Neuron (in vitro differentiated cells): ENCODE measurements around the gene SULF2.
A peak's percentile ranks its signal among the peaks of the same experiment; 100 is the strongest.

Experiments
- H2AFZ ChIP-seq: one replicate; pipeline ENCODE4 v1.6.1; 2013; ENCODE audit warnings: low read depth, mild to moderate bottlenecking, inconsistent platforms, low read length, moderate library complexity
- H3K27me3 ChIP-seq: one replicate; pipeline ENCODE4 v1.6.1; 2013; ENCODE audit warnings: low read length; ENCODE audit not compliant: insufficient read depth
- H3K36me3 ChIP-seq: one replicate; pipeline ENCODE4 v1.6.1; 2013; ENCODE audit warnings: low read length; ENCODE audit not compliant: insufficient read depth
- H3K4me1 ChIP-seq: one replicate; pipeline ENCODE4 v1.6.1; 2013; ENCODE audit warnings: low read length; ENCODE audit not compliant: insufficient read depth
- H3K4me3 ChIP-seq: 2 replicates; pipeline ENCODE4 v1.5.1; 2013; ENCODE audit warnings: mild to moderate bottlenecking, low read length, moderate library complexity
- H3K9me3 ChIP-seq: one replicate; pipeline ENCODE4 v1.6.1; 2013; ENCODE audit warnings: low read length

Gene SULF2

DNA sequence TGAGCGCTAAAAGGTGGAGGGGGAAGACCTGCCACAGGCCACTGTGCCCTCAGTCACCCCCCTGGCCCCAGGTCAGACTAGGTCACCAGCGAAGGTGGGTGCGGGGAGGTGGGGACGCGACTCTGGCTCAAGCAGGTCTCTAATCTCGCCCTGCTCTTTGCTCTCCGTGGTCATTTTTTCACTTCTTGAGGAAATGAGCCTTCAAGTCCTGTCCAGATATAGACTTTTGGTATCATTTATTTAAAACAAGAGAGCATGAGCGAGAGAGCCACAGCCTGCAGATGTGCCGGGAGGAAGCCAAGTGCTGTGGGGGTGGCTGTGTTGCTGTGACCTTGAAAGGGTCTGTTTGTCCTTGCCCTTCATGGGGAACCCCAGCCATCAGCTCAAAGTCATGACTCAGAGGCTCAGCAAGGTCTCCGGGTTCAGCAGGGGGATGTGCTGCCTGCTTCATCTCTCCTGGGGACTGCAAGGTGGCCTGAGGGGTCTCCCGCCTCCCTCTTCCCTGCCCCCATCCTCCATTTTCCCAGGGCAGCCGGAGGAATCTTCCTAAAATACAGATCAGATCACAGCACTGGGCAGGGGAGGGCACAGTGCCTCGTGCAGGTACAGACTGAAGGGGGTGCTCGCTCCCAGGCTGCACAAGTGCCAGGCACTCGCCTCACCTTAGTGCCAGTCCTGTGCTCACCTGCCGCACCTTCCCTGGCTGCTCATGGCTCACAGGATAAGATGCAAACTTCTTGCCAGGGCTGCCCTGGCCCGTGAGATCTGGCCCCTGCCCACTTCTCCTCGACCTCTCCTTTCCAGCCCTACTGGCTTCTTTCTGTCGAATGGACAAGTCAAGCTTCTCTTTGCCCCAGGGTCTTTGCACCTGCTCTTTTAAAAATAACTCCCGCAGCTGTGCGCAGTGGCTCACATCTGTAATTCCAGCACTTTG lies 26.5 kb downstream of the SULF2 start:
- H3K36me3 ChIP-seq, result peaks cover 2% of the 10 kb centered on the region
- H3K9me3 ChIP-seq, result no peaks in the 10 kb centered on the region
- peaks cover 13% of the 10 kb centered on the region for H3K4me1 ChIP-seq
- H3K27me3 ChIP-seq, result no peaks in the 10 kb centered on the region
- H3K4me3 ChIP-seq, result no peak overlapping the region
- no peak overlapping the region for H2AFZ ChIP-seq

DNA sequence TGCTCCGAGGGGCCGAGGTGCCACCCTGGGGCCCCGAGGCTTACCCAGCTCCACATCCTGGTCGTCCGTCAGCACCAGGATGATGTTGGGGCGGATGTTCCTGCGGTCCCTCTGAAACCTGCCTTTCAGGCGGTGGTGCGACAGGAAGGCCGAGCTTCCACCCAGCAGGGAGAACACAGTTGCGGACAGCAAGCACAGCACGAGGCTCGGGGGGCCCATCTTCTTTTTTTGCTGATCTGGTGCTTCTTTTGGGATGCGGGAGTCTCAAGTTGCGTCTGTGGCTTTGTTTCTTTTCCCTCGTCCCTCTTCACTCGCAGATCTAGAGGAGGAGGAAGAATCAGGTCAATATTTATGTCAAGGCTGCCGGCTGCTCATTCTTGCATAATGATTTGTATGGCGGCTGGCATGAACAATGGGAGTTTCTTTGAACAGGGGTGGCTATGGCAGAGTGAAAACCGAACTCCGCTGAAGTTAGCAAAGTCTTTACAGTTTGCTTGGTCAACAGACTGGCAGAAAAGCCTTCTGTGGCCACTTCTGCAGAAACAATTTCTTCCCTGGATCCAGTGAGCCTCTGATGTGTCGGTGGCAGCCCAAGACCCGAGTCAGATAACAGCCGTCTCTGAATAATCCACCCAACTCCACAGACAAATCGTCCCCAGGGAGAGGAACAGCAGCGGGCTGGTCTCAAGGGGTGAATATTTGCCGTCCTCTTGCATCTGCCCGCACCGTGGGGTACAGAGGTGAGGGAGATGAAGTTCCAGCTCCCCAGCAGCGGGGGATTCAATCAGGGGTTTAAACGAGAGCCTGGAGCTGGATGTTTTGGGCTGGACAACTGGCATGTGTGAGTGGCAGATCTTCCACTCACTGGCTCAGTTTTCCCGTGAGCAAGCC lies 27.9 kb downstream of the SULF2 start:
- no peaks in the 10 kb centered on the region for H3K27me3 ChIP-seq
- peaks cover 13% of the 10 kb centered on the region for H3K4me1 ChIP-seq
- no peaks in the 10 kb centered on the region for H3K9me3 ChIP-seq
- no peak overlapping the region for H3K4me3 ChIP-seq
- peaks cover 2% of the 10 kb centered on the region for H3K36me3 ChIP-seq
- H2AFZ ChIP-seq, result peak overlapping the region; percentile 43

DNA sequence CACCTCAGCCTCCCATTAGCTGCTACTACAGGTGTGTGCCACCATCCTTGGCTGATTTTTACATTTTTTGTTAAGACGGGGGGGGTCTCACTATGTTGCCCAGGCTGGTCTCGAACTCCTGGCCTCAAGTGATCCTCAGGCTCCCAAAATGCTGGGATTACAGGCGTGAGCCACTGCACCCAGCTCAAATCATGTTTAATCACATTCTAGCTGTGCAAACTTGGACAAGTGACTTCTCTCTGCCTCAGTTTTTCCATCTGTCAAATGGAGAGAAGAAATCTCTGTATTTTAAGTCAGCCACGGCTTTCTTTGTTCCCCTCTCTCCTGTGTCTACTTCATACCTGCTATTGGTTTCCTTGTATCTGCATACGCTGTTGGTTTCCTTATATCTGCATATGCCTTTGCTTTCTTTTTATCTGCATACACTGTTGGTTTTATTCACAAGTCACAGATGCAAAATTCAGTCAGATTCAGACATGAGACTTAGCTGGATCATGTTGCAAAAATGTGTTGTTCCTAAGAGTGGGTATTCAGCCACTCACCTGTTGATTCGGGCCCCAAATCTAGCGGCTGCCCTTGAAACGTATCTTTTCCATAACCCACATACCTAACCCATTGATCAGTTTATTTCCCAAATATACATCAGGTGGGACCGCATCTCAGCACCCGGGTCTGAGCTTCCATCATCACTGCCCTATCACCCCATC lies 30.2 kb downstream of the SULF2 start:
- Histone ChIP-seq H3K36me3 (peaks cover 2% of the 10 kb centered on the region), H3K27me3 (no peaks in the 10 kb centered on the region)

DNA sequence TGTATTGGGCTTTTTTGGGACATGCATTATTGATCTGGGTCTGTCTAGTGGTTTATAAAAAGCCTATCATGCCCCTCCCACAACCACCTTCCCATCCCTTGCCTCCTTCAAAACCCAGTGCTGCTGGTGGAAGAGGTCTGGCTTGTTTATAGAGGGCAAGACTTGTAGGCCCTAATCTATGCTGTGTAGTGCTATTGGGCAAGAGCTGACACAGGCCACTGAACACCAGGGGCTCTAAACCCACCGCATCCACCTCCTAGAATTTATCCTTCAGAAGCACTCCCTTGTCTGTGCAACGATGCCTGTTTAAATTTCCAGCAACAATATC lies 30.9 kb downstream of the SULF2 start:
- H3K9me3 ChIP-seq, result no peaks in the 10 kb centered on the region
- H3K27me3 ChIP-seq, result no peaks in the 10 kb centered on the region
- peaks cover 13% of the 10 kb centered on the region for H3K4me1 ChIP-seq
- H2AFZ ChIP-seq, result no peak overlapping the region
- H3K36me3 ChIP-seq, result peaks cover 2% of the 10 kb centered on the region
- no peak overlapping the region for H3K4me3 ChIP-seq

More for the DNA sequence above, 30.2 kb downstream of the SULF2 start:
- H3K4me1 ChIP-seq, result peaks cover 13% of the 10 kb centered on the region
- no peak overlapping the region for H3K4me3 ChIP-seq
- no peaks in the 10 kb centered on the region for H3K9me3 ChIP-seq
- H2AFZ ChIP-seq, result no peak overlapping the region

DNA sequence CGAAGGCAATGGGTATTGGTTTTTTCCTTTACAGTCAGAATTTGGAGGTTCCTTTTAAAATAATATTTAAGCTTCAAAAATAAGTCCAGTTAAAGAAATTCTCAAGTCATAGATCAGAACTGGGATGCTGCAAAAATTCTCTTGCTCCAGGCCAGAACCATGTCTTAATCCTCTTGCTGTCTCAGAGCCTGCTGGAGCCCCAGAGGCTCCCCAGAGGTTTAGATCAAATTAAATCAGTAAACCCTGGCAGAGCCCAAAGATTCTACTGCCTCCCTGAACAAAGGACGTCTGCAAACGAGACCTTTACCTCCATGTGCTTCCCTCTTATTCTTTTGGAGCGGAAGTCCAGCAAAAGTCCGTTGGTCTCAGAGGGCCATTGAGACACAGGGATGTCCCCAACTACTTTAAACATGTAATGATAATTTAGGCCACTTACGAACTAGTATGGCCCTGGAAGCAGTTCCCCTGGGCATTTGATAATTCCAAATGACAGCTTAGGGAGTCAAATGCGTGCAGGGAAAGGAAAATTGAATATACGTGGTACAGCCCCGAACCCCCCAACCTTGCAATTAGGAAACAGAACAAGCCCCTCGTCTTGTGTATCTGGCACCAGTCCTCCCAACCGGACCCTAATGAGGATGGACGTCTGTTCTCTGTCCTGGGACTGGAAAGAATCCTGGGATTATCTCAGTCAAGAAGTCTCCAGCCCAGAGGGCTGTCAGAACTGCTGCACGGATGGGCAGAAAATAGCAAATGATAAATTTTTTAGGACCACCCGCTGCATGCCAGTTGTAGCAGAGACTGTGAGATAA lies 31.5 kb downstream of the SULF2 start:
- peaks cover 13% of the 10 kb centered on the region for H3K4me1 ChIP-seq
- peaks cover 2% of the 10 kb centered on the region for H3K36me3 ChIP-seq
- H3K27me3 ChIP-seq, result no peaks in the 10 kb centered on the region
- H3K4me3 ChIP-seq, result no peak overlapping the region
- H3K9me3 ChIP-seq, result no peaks in the 10 kb centered on the region
- H2AFZ ChIP-seq, result no peak overlapping the region

DNA sequence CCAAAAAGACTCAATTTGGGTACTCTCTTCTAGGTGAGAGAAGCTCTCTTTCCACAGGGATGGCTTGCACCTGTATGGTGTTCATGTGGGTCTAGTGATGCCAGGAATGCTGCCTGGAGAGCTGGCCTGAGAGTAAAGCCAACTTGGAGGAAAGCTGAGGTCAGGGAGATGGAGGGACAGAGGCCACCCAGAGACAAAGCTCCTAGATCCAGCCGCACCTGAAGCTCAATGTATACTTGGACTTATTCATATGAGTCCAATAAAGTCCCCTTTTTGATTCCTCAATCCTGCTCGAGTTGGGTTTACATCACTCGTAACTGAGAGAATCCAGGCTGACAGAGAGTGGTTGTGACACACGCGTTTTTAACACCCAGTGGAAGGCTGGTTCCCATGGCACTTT lies 33.8 kb downstream of the SULF2 start:
- Histone ChIP-seq H3K36me3 (no peaks in the 10 kb centered on the region), H2AFZ (no peak overlapping the region), H3K4me3 (no peak overlapping the region), H3K27me3 (no peaks in the 10 kb centered on the region), H3K9me3 (no peaks in the 10 kb centered on the region), H3K4me1 (no peaks in the 10 kb centered on the region)

DNA sequence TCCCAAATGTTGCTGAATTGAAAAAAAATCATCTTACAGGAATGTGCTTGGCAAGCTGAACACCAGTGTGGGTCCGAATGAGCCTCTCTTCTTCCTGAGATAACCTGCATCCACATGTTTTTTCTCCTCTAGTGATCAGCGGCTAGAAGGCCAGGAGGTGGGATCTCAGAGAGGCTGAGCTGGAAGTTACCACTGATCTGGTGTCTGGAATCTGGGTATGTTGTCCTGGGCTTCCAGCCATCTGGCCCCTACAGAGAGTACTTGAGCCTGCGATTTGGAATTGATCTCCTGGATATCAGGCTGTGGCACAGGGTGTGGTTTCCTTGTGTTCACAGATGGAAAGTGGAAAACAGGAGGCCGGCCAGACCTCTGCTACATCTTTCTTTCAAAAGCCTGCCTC lies 35.9 kb downstream of the SULF2 start:
- no peak overlapping the region for H2AFZ ChIP-seq
- H3K9me3 ChIP-seq, result no peaks in the 10 kb centered on the region
- H3K4me3 ChIP-seq, result no peak overlapping the region
- H3K4me1 ChIP-seq, result no peaks in the 10 kb centered on the region
- H3K36me3 ChIP-seq, result no peaks in the 10 kb centered on the region
- H3K27me3 ChIP-seq, result no peaks in the 10 kb centered on the region

DNA sequence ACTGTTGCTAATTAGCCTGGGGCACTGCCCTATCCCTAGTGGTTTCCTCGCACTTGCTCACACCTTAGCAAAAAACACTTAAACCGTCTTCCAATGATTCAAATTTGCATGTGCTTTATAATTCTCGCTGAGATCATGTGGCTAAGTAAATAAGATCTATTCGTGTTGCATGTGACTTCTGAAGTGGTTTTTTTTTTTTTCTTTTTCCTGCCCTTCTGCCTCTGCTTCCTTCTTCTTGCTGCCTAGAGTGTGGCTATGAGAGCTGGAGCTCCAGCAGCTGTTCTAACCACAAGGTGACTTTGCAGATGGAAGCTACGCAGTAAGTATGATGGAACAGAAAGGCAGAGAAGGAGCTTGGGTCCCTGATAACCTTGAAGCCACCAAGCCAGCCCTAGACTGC lies 36.5 kb downstream of the SULF2 start:
- H3K4me3 ChIP-seq, result no peak overlapping the region
- no peaks in the 10 kb centered on the region for H3K27me3 ChIP-seq
- H2AFZ ChIP-seq, result no peak overlapping the region
- no peaks in the 10 kb centered on the region for H3K9me3 ChIP-seq
- no peaks in the 10 kb centered on the region for H3K36me3 ChIP-seq
- H3K4me1 ChIP-seq, result no peaks in the 10 kb centered on the region

DNA sequence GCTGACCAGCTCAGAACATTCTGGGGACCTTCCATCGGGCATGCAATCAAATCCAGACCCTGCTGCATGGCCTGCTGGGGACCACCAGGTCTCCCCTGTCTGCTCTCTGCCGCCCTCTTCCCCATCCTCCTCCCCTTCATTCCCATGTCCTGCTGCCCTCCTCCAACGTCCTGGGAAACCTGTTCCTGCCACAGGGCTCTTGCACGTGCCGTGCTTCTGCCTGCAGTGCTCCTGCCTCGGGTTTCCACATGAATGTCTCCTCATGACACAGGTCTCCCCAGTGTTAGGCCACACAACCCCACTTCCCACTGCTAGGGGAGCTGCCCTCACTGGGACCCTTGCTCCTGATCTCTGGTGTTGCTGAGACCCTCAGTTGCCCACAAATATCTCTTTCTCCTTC lies 37.2 kb downstream of the SULF2 start:
- H2AFZ ChIP-seq, result no peak overlapping the region
- no peaks in the 10 kb centered on the region for H3K36me3 ChIP-seq
- no peaks in the 10 kb centered on the region for H3K27me3 ChIP-seq

DNA sequence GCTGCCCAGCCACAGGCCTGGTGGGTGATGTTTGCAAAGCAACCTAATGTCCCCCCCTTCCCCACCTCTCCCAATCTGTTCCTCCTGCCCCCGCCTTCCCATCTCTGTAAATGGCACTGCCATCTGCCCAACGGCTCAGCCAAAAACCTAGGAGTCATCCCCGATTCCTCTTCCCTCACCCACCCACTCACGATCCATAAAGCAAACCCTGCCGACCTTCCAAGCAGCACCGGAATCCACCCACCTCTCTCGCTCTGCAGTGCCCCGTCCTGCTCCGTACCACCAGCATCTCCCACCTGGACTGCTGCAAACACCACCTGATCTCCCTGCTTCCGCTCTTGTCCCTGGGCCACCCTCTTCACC lies 37.6 kb downstream of the SULF2 start:
- Histone ChIP-seq H3K4me3 (no peak overlapping the region), H3K4me1 (no peaks in the 10 kb centered on the region), H3K27me3 (no peaks in the 10 kb centered on the region), H3K9me3 (no peaks in the 10 kb centered on the region), H3K36me3 (no peaks in the 10 kb centered on the region), H2AFZ (no peak overlapping the region)

More for the DNA sequence above, 37.2 kb downstream of the SULF2 start:
- Histone ChIP-seq H3K9me3 (no peaks in the 10 kb centered on the region), H3K4me1 (no peaks in the 10 kb centered on the region), H3K4me3 (no peak overlapping the region)

DNA sequence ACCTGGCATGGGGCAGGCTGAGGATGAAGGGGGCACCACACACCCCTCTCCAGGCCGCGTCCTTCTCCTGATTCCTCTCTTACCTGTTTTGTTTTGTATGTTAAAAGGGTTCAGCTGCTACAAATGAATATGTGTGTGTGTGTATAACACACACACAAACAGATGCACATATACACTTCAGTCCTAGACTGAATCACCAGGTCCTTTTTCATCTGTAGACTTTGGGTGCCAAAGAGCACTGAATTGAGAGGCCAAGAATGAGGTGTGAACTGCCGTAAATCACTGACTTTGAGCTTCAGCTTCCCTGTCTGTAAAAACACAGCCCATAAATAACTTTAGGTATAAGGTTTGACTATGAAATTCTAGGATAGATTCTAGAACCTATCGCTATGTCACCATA lies 40.5 kb downstream of the SULF2 start:
- Histone ChIP-seq H3K9me3 (no peaks in the 10 kb centered on the region), H2AFZ (no peak overlapping the region), H3K4me3 (no peak overlapping the region), H3K27me3 (no peaks in the 10 kb centered on the region), H3K4me1 (peaks cover 8% of the 10 kb centered on the region), H3K36me3 (no peaks in the 10 kb centered on the region)

DNA sequence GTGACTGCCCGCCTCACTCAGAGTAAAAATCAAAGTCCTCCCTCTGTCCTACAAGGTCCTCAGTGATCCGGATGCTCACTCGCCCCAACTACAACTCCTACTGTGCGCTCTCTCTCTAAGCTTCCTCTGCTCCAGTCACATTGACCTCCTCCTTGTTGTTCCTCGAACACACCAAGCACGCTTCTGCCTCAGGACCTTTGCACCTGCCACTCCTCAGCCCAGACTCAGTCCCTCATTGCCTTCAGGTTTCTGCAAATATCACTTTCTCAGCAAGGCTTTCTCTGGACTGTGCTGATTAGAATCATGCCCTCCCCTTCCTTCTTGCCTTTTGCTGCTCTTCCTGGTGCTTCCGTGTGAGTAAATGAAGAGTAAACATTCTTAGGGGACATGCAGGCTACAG lies 41.6 kb downstream of the SULF2 start:
- Histone ChIP-seq H3K27me3 (no peaks in the 10 kb centered on the region), H3K9me3 (no peaks in the 10 kb centered on the region), H3K36me3 (no peaks in the 10 kb centered on the region), H2AFZ (no peak overlapping the region), H3K4me3 (no peak overlapping the region), H3K4me1 (peaks cover 8% of the 10 kb centered on the region)
